Psoas muscle (tissue), 8 donors: Measurements from ENCODE around the gene CTIF. TPM values are rescaled to one million over a fixed set of nuclear protein-coding genes. Genes with fewer than 3 reads are reported as not detected.

Source experiments
- ATAC-seq, 4 donors: fragments of 200-7000 bp; cut with Tn5 transposase; one replicate each; pipeline ENCODE4 v1.9.1; 2020; ENCODE audit warnings: moderate library complexity in 3 of 4, mild to moderate bottlenecking in 2 of 4
- DNase-seq, 2 donors: peaks; one replicate each; pipeline ENCODE4 v3.0.0-alpha.2; 2020
- H3K27ac ChIP-seq: fragments of 200-600 bp; one replicate; pipeline ENCODE4 v1.8.0; 2022
- H3K27me3 ChIP-seq, 3 donors: fragments of 200-600 bp in 1 of 3; one replicate each; pipeline versions ENCODE4 v1.6.1 to v1.8.0; 2013 to 2022; ENCODE audit warnings: low read length in 2 of 3, mild to moderate bottlenecking in 2 of 3, moderate library complexity in 1 of 3; ENCODE audit not compliant: insufficient read depth in 3 of 3
- H3K36me3 ChIP-seq, 2 donors: fragments of 200-600 bp in 1 of 2; one replicate each; pipeline versions ENCODE4 v1.6.1 to v1.8.0; 2013 to 2022; ENCODE audit warnings: low read depth in 1 of 2, mild to moderate bottlenecking in 1 of 2, moderate library complexity in 1 of 2; ENCODE audit not compliant: insufficient read depth in 1 of 2
- H3K4me1 ChIP-seq: fragments of 200-600 bp; one replicate; pipeline ENCODE4 v1.8.0; 2022
- H3K4me3 ChIP-seq: fragments of 200-600 bp; one replicate; pipeline ENCODE4 v1.8.0; 2022; ENCODE audit warnings: mild to moderate bottlenecking
- H3K9me3 ChIP-seq: fragments of 200-600 bp; one replicate; pipeline ENCODE4 v1.8.0; 2022
- WGBS, 3 donors: extraction: QIAGEN DNeasy Blood & Tissue Kit; methylation state at CpG; one replicate each; pipeline versions ENCODE4 v1.1.6 to v1.1.7; 2013; 5-methylcytosine and 5-hydroxymethylcytosine counted together
- intact Hi-C, 2 donors: fragments of 100-400 bp; cut with DNase I; formaldehyde crosslinking; loops; one replicate each; pipeline versions ENCODE4 v1.11.0 to v1.14.2; 2022
- polyA plus RNA-seq, 3 donors: library from polyadenylated mRNA; stranded (reverse); fragments of 200-250 nt; gene quantifications; one replicate each; pipeline ENCODE4 v1.2.3, GENCODE V29; 2013
- total RNA-seq, 4 donors: library from RNA; stranded (reverse); fragmentation: NEBNext Ultra II Directional in 2 of 4; extraction: Animal tissue kit (Norgen Biotek cat#: 25700) in 2 of 4; gene quantifications; one replicate each; pipeline versions ENCODE4 v1.2.1 to v1.2.4, GENCODE V29; 2021 to 2023
- TF ChIP-seq, protein P1 (sequence below): fragments of 200-600 bp; IDR thresholded peaks from one replicate; pipeline ENCODE4 v1.8.0; 2022; ENCODE audit warnings: antibody characterized with exemption
- donor health status: healthy with polysubstance abuse.
- donor health status: DM: no; HTN: no; CAD: no; lungs with moderate emphysema.
- donor health status: Bipolar disorder and iron deficiency.
- donor health status: healthy.
- donor health status: DM: yes; HTN: yes; CAD: no.
- donor health status: DM: no; HTN: no; CAD: no.
- donor health status: DM: no; HTN: no; CAD: no.
- donor health status: DM: yes; HTN: yes; CAD: no.

Gene CTIF
- total and polyA plus RNA-seq, 7 donors = 11.3 to 40.5 (median 26.9) TPM

DNA sequence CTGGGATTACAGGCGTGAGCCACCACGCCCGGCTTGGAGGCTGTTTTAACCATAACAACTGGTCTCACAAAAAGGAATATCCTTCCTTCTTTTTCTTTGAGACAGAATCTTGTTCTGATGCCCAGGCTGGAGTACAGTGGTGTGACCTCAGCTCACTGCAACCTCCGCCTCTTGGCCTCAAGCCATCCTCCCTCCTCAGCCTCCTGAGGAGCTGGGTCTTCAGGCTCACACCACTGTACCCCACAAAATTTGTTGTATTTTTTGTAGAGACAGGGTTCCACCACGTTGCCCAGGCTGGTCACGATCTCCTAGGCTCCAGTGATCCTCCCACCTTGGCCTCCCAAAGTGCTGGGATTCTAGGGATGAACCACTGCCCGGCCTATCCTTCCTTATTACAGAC, 21.7 kb downstream of the CTIF start:
- TF ChIP-seq, protein P1, sequence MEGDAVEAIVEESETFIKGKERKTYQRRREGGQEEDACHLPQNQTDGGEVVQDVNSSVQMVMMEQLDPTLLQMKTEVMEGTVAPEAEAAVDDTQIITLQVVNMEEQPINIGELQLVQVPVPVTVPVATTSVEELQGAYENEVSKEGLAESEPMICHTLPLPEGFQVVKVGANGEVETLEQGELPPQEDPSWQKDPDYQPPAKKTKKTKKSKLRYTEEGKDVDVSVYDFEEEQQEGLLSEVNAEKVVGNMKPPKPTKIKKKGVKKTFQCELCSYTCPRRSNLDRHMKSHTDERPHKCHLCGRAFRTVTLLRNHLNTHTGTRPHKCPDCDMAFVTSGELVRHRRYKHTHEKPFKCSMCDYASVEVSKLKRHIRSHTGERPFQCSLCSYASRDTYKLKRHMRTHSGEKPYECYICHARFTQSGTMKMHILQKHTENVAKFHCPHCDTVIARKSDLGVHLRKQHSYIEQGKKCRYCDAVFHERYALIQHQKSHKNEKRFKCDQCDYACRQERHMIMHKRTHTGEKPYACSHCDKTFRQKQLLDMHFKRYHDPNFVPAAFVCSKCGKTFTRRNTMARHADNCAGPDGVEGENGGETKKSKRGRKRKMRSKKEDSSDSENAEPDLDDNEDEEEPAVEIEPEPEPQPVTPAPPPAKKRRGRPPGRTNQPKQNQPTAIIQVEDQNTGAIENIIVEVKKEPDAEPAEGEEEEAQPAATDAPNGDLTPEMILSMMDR = no peak
- Histone ChIP-seq H3K4me1 (peaks cover 29% of the 10 kb centered on the region), H3K27ac (no peak overlapping the region), H3K9me3 (peaks cover 5% of the 10 kb centered on the region), H3K27me3 (no peaks in the 10 kb centered on the region), H3K4me3 (no peak overlapping the region), H3K36me3 (no peaks in the 10 kb centered on the region)
- intact Hi-C loops = no loop called here
- WGBS, 3 donors = 96 to 97% (median 97%) methylated on average over 7 of the region's 7 CpGs
- no peak for DNase-seq
- no peak for ATAC-seq

DNA sequence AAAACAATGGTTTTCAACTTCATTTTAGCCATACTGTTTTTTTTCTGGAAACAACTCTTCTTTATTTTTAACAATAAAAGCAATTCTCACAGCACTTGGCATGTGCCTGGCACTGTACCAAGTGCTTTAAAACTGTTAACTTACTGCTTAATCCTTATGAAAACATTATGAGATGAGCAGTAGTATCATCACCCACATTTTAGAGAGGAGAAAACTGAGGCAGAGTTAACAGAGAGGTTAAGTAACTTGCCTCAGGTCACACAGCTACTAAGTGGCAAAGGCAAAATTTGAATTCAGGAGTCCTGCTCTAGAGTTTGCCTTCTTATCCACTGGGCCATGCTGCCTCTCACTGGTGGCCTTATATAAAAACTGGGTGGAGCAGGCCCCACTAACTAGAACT, 23.2 kb downstream of the CTIF start:
- intact Hi-C loops = no loop called here
- Histone ChIP-seq H3K36me3 (no peaks in the 10 kb centered on the region), H3K9me3 (peaks cover 5% of the 10 kb centered on the region), H3K4me3 (no peak overlapping the region), H3K4me1 (peaks cover 39% of the 10 kb centered on the region), H3K27me3 (no peaks in the 10 kb centered on the region), H3K27ac (no peak overlapping the region)
- TF ChIP-seq, protein P1 = no peak
- DNase-seq = no peak
- no peak for ATAC-seq

DNA sequence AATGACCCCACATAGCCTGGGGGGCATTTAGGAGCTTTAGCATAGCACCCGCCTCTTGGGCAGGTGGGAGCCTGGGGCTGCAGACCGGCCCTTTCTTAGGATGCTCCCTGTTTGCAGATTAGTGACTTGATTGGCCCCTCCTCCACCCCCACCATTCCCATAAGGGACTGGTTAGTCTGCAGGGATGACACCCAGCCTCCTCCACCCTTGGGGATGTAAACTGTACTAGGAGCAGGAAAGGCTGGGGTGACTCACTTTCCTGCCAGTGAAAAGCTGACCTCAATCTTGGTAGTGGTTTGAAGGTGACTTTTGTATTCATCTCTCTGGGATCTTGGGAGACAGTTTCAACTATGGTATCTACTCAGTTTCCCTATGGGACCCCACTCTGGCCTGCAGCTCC, 24.2 kb downstream of the CTIF start:
- no peak for DNase-seq

DNA sequence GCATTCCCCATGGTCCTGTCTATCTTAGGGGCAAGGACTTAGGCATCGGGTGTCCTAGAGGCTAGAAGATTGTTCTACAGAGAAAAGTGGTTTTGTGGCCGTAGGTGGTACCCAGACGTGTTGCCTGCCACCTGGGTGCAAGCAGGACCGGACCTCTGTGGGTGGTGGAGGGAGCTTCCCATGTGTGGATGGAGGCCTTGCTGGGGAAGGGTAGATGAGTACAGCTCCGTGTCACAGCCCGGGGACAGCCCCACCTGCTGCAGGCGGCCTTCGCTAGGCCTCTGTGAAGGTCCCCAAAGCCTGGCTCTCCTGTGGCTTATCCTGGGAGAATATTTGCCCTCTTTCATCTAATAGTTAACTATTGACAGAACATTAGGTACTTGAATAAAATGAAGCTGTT, 25.3 kb downstream of the CTIF start:
- no peak overlapping the region for H3K4me3 ChIP-seq
- H3K9me3 ChIP-seq = peaks cover 5% of the 10 kb centered on the region
- no peaks in the 10 kb centered on the region for H3K27me3 ChIP-seq
- no peaks in the 10 kb centered on the region for H3K36me3 ChIP-seq
- WGBS, 3 donors = 86 to 92% (median 87%) methylated on average over 8 of the region's 8 CpGs
- peaks cover 39% of the 10 kb centered on the region for H3K4me1 ChIP-seq
- intact Hi-C loops = no loop called here
- TF ChIP-seq, protein P1 = no peak
- H3K27ac ChIP-seq = no peak overlapping the region
- ATAC-seq (no peak), DNase-seq (no peak)

More for the DNA sequence above, 24.2 kb downstream of the CTIF start:
- Histone ChIP-seq H3K36me3 (no peaks in the 10 kb centered on the region), H3K4me3 (no peak overlapping the region), H3K27ac (no peak overlapping the region), H3K4me1 (peaks cover 39% of the 10 kb centered on the region), H3K27me3 (no peaks in the 10 kb centered on the region), H3K9me3 (peaks cover 5% of the 10 kb centered on the region)
- TF ChIP-seq, protein P1 = no peak
- ATAC-seq = peak; percentile 46 to 72 (median 68)
- 87 to 90% (median 90%) methylated on average over 2 of the region's 2 CpGs for WGBS, 3 donors
- intact Hi-C loops = no loop called here

DNA sequence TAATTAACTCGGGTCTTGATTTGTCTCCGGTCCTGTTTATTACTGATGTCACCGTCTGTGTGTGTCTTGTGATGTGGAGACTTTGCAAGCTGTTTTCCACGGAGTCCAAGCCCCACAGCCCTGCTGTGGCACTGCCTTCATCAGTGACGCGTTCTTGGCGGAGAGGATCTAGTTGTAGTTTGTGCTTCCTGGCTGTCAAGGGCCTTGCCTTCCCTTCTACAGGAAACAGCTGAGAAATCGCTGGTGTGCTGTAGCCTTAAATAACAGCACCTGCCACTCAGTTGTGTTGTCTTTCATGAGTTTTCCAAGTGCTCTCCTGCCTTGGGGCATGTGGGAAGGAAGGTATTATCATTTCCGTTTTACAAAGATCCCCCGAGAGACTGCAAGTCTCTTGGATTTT, 26.3 kb downstream of the CTIF start:
- TF ChIP-seq, protein P1 = no peak
- WGBS, 3 donors = 37 to 52% (median 41%) methylated on average over 10 of the region's 10 CpGs

More for the DNA sequence above, 26.3 kb downstream of the CTIF start:
- ATAC-seq (peak in 3 of 4 donors; percentile 39 to 58 (median 42)), DNase-seq (no peak)
- Histone ChIP-seq H3K27ac (peak overlapping the region; percentile 9), H3K9me3 (no peaks in the 10 kb centered on the region), H3K4me3 (no peak overlapping the region), H3K27me3 (no peaks in the 10 kb centered on the region), H3K36me3 (no peaks in the 10 kb centered on the region), H3K4me1 (peaks cover 47% of the 10 kb centered on the region)
- intact Hi-C loops = no loop called here
